H7 (cell line): ENCODE data around the gene ARGLU1. TPM values are rescaled to one million over a fixed set of nuclear protein-coding genes. Genes with fewer than 3 reads are reported as not detected.
A peak's percentile ranks its signal among the peaks of the same experiment; 100 is the strongest.
"Not testable (repeated sequence)": the region's sequence is repeated elsewhere in the genome, so short reads cannot be mapped to it uniquely, and the experiment has no call there.

Experiments used
- DNase-seq: peaks from one replicate; pipeline ENCODE4 v3.0.0; 2012
- H3K27me3 ChIP-seq: 2 replicates; pipeline ENCODE4 v1.6.0; 2011; ENCODE audit warnings: mild to moderate bottlenecking, low read length; ENCODE audit not compliant: control insufficient read depth, insufficient read depth
- H3K36me3 ChIP-seq: replicated peaks from 2 replicates; pipeline ENCODE4 v1.5.1; 2011; ENCODE audit warnings: low read length; ENCODE audit not compliant: control insufficient read depth, insufficient read depth
- H3K4me3 ChIP-seq: 2 replicates; pipeline ENCODE4 v1.5.1; 2011; ENCODE audit warnings: low read depth, mild to moderate bottlenecking, control low read depth, low read length, moderate library complexity; ENCODE audit not compliant: insufficient read depth
- total RNA-seq: library from RNA; depleted of rRNA; stranded (reverse); fragments of >200 nt; shearing (Covaris generic); gene quantifications from 2 replicates; pipeline ENCODE4 v1.2.3, GENCODE V29; 2014; rRNA removed

Gene ARGLU1
- total RNA-seq: 45.9 and 89.9 TPM in 2 replicates

GRCh38 chr13:106567474-106568298, at the start of gene ARGLU1:
Gene ARGLU1 (minus strand): TSS chr13:106568137. CDS start chr13:106567919, 218 bp downstream.
- DNase-seq: peak; percentile 90
- no peaks in the 10 kb centered on the region for H3K36me3 ChIP-seq

GRCh38 chr13:106617561-106617960, 49.6 kb upstream of the ARGLU1 start:
- no peaks in the 10 kb centered on the region for H3K36me3 ChIP-seq
- no peaks in the 10 kb centered on the region; the same call in 1 of the 2 replicates for H3K27me3 ChIP-seq
- no peak overlapping the region for H3K4me3 ChIP-seq
- DNase-seq: no peak

More at GRCh38 chr13:106567474-106568298, at the start of gene ARGLU1:
- Histone ChIP-seq H3K4me3 (peak within 1 kb of the TSS; percentile 96), H3K27me3 (no peaks in the 10 kb centered on the region)

GRCh38 chr13:106616729-106617128, 48.8 kb upstream of the ARGLU1 start:
- no peak overlapping the region for H3K4me3 ChIP-seq
- no peak for DNase-seq
- no peaks in the 10 kb centered on the region; the same call in 1 of the 2 replicates for H3K27me3 ChIP-seq
- H3K36me3 ChIP-seq: no peaks in the 10 kb centered on the region

GRCh38 chr13:106614874-106615273, 46.9 kb upstream of the ARGLU1 start:
- Histone ChIP-seq H3K27me3 (no peaks in the 10 kb centered on the region; the same call in 1 of the 2 replicates), H3K36me3 (no peaks in the 10 kb centered on the region), H3K4me3 (no peak overlapping the region)
- no peak for DNase-seq

GRCh38 chr13:106612688-106613087, 44.8 kb upstream of the ARGLU1 start:
- Histone ChIP-seq H3K36me3 (no peaks in the 10 kb centered on the region), H3K4me3 (no peak overlapping the region), H3K27me3 (no peaks in the 10 kb centered on the region; the same call in 1 of the 2 replicates)
- no peak for DNase-seq

- no peak for DNase-seq
- H3K36me3 ChIP-seq: no peaks in the 10 kb centered on the region
- no peaks in the 10 kb centered on the region for H3K27me3 ChIP-seq
- no peak overlapping the region for H3K4me3 ChIP-seq
Measured at GRCh38 chr13:106610486-106610885, 42.5 kb upstream of the ARGLU1 start.

- no peaks in the 10 kb centered on the region for H3K36me3 ChIP-seq
- H3K4me3 ChIP-seq: no peak overlapping the region
- no peaks in the 10 kb centered on the region for H3K27me3 ChIP-seq
- DNase-seq: no peak
Measured at GRCh38 chr13:106609116-106609515, 41.2 kb upstream of the ARGLU1 start.

- no peaks in the 10 kb centered on the region for H3K36me3 ChIP-seq
- no peak for DNase-seq
- no peak overlapping the region for H3K4me3 ChIP-seq
- H3K27me3 ChIP-seq: no peaks in the 10 kb centered on the region
Measured at GRCh38 chr13:106603546-106603945, 35.6 kb upstream of the ARGLU1 start.

- H3K27me3 ChIP-seq: no peaks in the 10 kb centered on the region
- DNase-seq: no peak
- H3K36me3 ChIP-seq: no peaks in the 10 kb centered on the region
- H3K4me3 ChIP-seq: no peak overlapping the region
Measured at GRCh38 chr13:106602178-106602577, 34.2 kb upstream of the ARGLU1 start.

- no peak overlapping the region for H3K4me3 ChIP-seq
- H3K36me3 ChIP-seq: no peaks in the 10 kb centered on the region
- H3K27me3 ChIP-seq: no peaks in the 10 kb centered on the region
- no peak for DNase-seq
Measured at GRCh38 chr13:106601489-106601888, 33.6 kb upstream of the ARGLU1 start.

- not testable (repeated sequence) for H3K27me3 ChIP-seq, DNase-seq, H3K36me3 ChIP-seq, H3K4me3 ChIP-seq
Measured at GRCh38 chr13:106600798-106601135, 32.8 kb upstream of the ARGLU1 start.

- Histone ChIP-seq H3K4me3 (no peak overlapping the region), H3K36me3 (no peaks in the 10 kb centered on the region), H3K27me3 (no peaks in the 10 kb centered on the region)
- DNase-seq: no peak
Measured at GRCh38 chr13:106599875-106600797, 32.2 kb upstream of the ARGLU1 start.

- H3K36me3 ChIP-seq: no peaks in the 10 kb centered on the region
- no peaks in the 10 kb centered on the region for H3K27me3 ChIP-seq
- DNase-seq: no peak
- no peak overlapping the region for H3K4me3 ChIP-seq
Measured at GRCh38 chr13:106597749-106598395, 29.9 kb upstream of the ARGLU1 start.

- H3K27me3 ChIP-seq: no peaks in the 10 kb centered on the region
- H3K4me3 ChIP-seq: no peak overlapping the region
- DNase-seq: no peak
- H3K36me3 ChIP-seq: no peaks in the 10 kb centered on the region
Measured at GRCh38 chr13:106597186-106597585, 29.2 kb upstream of the ARGLU1 start.
